CD4-positive, alpha-beta T cell treated with Interleukin-6 at 100 ng/mL for 8 hours (primary cell): ENCODE results near the gene ZNF236.
A peak's percentile ranks its signal among the peaks of the same experiment; 100 is the strongest.
"Not testable (repeated sequence)": the region's sequence is repeated elsewhere in the genome, so short reads cannot be mapped to it uniquely, and the experiment has no call there.

Experiments
- DNase-seq: peaks from one replicate; pipeline ENCODE4 v3.0.0-alpha.2; 2020; ENCODE audit warnings: mixed read lengths, low spot score

ZNF236 gene

DNA sequence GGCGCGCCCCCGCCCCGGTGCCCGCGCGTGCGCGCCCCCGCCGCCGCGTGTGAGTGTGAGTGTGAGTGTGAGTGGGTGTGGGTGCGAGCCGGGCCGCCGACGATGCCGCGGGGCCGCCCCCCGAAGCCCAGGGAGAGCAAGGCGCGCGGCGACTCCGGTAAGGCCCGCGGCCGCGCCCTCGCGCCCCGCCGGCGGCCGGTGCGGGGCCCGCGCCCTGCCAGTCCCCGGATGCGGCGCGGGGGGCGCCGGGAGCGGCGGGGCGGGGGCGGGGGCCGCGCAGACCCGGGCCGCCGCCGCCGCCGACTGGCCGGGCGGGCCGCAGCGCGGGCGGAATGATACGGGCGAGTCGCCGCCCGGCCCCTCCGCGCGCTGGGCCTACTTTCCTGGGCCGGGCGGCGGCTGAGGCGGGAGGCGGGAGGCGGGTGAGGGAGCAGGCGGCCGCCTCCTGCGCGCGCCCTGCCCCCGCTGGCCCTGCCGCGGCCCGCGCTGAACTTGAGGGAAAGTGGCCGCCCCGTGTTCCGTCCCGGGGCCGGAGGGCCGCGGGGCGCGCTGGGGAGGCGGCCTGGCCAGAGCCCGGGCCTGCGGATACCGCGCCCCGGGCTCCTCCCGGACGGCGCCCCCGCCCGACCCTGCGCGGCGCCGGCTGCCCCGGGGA is at the start of gene ZNF236:
TSS of gene ZNF236 (plus strand) at position 52 of the 655 bp plus-strand sequence. CDS start at position 103, 51 bp downstream.
- DNase-seq: peak; percentile 51

DNA sequence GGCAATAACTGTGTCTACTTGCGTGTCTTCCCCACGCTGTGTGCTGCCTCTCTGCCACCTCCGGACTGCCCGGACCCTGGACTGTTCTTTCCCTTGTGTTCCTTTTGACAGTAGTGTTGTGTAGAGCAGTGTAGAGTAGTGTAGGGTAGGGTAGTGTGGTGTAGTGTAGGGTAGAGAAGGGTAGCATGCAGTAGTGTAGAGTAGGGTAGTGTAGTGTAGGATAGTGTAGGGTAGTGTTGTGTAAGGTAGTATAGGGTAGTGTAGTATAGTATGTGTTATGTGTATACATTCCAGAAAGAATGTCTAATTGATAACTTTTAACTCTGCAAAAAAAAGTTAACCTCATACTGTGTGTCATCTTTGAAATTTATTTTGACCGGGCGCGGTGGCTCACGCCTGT is 49.7 kb upstream of the ZNF236 start:
- DNase-seq: no peak

DNA sequence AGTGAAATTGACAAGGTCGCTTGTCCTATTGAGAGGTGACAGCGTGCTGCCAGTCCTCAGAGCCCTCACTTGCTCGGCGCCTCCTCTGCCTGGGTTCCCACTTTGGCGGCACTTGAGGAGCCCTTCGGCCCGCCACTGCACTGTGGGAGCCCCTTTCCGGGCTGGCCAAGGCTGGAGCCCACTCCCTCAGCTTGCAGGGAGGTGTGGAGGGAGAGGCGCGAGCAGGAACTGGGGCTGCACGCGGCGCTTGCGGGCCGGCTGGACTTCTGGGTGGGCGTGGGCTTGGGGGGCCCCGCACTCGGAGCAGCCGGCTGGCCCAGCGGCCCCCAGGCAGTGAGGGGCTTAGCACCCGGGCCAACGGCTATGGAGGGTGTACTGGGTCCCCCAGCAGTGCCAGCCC is 45.3 kb upstream of the ZNF236 start:
- not testable (repeated sequence) for DNase-seq

DNA sequence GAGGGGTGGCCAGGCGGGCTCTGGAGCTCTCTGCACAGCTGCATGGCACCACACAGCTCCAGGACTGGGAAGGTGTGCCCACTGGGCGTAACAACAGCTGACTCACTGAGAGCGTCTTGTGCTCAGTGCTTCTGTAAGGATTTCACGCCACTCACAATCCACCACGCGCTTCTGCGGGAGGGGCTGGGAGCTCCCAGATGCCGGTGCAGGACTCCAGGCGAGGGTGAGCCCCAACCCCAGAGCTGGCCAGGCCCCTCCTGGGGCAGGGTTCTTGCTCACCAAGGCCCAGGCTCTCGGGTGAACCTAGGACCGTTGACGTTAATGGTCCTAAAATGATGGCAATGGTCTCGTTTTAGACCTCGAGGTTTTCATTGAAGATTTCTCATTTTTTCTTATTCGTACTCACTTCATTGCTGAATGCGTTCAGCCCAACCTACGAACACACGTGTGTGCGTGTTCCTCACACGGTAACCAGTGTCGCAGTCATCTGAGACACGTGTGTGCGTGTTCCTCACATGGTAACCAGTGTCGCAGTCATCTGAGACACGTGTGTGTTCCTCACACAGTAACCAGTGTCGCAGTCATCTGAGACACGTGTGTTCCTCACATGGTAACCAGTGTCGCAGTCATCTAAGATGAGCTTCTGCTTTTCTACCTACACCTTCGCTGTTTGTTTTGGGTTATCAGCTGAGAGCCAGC is 38.4 kb upstream of the ZNF236 start:
- DNase-seq: no peak

DNA sequence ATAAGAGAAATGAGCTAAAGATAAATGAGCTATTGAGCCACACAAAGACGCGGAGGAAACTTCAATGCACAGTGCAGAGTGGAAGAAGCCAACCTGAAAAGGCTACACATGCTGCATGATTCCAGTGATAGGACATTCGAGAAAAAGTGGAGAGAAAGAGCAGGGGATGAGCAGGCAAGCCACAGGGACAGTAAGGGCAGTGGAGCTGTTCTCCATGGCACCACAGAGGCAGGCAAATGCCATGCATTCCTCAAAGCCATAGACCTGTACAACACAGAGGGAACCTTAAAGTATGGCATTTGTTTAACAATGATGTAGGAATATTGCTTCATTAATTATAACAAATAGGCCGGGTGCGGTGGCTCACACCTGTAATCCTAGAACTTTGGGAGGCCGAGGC is 36.5 kb upstream of the ZNF236 start:
- no peak for DNase-seq

DNA sequence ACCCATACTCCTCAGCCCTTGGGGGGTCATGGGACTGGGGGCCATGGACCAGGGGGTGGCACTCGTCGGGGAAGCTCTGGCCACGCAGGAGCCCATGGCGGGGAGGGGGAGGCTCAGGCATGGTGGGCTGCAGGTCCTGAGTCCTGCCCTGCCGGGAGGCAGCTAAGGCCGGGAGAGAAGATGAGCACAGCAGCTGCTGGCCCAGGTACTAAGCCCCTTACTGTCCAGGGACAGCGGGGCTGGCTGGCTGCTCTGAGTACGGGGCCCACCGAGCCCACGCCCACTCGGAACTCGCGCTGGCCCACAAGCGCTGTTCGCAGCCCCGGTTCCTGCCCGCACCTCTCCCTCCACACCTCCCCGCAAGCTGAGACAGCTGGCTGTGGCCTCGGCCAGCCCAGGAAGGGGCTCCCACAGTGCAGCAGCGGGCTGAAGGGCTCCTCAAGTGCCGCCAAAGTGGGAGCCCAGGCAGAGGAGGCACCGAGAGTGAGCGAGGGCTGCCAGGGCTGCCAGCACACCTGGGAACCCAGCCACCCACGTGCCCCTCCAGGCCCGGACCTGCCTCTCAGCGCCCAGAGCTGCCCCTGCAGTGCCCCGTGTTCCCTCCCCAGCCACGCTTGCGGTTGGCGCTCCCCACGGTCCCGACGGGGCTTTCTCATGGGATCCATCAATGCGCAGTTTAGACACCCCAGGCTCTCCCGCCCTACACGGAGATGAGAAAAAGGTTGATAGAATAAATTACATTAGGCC is 33.6 kb upstream of the ZNF236 start:
- no peak for DNase-seq

DNA sequence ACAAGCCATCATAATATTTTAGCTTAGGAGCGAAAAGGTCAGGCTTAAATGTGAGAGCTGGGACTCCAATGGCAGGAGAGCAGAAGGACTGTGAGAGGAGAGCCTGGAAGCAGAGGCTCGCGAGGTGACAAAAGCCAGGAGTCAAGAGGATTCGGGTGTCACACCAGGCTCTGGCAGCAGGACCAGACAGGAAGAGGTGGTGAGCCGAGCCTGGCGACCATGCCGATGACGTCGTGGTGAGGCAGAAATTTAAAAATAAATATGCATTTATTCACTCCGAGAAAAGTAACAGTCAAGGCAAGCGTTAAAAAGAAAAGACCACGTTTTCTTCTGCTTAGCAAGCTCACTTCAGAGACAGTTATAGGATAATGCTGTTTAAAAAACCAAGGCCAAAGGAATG is 31.3 kb upstream of the ZNF236 start:
- no peak for DNase-seq

DNA sequence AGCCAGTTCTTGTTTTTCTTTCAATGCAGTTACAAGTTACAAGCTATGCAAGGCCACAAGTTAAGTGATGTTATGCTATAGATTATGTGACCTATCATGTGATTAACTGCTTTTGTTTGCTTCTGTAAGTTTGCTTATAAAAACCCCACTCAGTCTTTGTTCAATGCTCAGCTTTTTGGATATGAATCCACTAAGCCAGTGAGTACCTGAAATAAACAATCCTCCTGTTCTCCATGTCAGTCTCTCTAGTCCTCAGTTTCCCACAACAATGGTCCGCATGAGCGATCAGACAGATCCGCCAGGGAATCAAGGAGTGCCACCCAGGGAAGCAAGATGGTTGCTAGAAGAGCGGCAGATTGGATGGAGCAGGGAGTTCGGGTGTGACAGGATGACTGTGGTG is 30.7 kb upstream of the ZNF236 start:
- DNase-seq: no peak

DNA sequence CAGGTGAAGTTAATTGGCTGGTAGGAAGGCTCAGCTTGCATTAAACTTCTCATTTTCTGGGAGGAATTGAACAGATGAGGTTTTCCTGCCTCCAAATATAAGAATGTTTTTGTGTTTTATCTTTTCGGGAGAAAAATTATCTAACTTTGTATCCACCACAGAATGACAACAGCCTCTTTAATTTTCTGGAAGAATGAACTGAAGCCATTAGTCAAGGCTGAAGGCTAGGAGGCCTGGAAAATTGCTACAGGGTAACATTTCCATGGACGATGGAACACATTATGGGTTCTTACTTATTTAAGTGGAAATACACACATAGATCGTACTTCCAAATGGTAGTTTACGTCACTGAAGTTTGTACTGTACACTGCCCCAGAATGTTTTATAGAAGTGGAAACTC is 28.0 kb upstream of the ZNF236 start:
- DNase-seq: no peak

DNA sequence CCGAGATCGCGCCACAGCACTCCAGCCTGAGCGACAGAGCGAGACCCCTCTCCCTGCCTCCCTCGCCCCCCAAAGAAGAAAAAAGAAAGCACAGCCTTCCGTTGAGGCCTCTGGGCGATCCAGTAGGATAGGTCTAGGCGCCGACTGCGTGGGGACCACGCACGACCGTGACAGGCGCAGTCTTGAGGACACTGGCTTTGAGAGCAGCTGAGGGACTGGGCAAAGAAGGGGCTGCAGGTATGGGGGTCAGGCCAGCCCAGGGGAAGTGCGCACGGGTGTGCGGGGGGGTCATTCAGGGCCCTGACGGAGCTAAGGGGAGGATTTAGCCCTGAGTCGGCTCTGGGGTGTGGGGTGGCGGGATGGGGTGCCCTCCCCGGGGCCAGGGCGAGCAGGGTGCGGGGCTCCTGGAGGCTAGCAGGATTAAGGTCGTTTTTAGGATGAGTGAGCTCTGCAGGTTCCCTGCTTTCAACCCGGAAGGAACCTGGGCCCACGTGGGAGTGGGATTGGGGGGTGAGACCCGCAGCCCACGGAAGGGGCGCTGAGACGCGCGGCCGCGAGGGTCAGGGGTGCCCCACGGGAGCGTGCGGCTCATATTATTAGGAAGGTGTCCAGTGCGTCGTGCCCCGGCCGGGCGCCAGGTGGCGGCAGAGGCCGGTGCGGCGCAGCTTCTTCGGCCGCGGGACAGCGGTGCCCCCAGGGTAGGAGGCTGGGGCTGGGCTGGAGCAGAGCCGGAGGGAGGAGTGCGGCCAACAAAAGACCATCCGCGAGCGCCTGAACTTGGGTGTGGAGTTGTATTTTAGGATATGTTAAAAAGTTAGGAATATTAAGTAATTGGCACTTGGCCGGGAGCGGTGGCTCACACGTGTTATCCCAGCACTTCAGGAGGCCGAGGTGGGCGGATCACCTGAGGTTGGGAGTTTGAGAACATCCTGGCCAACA is 20.5 kb upstream of the ZNF236 start:
- DNase-seq: peak; percentile 27

DNA sequence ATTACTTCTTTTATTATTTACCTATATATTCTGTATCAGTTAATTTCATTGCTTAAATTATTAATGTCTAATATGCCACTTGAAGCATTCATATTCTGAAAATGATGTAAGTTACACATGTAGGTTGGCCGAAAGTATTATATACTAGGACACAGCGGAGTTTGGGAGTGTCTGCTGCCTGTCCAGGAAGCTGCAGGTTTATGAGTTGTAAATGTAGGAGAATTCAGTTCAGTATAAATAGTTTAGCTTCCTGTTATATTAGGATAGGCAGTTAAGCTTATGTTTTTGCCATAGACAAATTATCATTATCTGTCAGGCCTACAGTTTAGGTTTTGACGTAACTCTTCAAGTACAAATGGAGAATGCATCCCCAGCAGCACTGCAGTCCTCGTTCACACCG is 18.9 kb upstream of the ZNF236 start:
- no peak for DNase-seq

DNA sequence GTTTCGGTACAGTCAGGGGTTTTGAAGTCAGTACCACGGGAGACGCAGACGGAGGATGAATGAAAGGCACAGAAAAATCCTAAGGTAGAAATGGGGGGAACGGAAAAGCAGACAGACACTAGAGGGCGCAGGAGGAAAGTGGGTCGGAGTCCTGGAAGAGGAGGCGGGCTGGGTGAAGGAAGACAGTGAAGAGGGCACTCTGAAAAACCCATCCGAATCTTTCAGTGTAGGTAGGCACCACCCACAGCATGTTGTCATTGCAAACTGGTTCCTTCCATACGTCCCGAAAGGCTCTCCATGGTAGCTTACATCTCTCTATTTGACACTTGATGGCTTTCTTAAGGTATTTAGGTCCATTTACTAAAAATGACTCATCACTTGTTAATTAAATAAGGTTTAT is 18.5 kb upstream of the ZNF236 start:
- peak; percentile 70 for DNase-seq

DNA sequence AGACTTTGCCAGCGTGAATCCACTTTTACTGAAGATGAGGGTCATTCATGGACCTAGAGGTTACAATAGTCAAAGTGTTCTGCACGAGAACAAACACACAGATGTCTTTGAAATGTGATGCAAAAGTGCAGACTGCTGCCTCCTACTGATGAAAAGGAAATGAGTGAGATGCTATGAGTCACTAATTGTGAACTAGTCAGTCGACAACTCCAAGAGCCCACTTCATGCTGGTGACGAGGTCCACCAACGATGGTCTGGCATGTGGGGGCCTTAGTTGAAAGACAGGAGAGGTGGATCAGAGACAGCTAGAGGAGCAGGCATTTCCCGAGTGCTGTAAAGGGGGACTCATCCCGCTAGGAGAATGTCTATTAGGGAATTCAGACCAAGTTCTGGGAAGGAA is 17.1 kb upstream of the ZNF236 start:
- DNase-seq: no peak

DNA sequence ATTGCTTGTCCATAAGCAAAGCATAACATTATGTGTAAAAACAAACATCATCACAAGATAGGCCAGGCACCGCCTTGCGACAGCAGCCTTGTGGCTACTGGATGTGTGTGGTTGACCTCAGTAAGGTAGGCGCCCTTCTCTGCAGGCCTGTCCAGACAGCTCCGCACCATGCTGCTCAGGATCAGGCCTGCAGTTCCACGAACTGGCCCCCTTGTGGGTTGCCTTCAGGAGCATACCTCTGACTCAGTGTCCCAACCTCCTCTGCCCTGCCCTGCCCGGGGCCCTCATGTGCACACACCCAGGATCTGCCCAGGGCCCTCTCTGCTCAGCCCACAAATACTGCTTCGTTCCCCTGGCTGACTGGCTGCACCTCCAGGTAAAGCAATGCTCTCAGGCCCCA is 16.1 kb upstream of the ZNF236 start:
- DNase-seq: no peak

DNA sequence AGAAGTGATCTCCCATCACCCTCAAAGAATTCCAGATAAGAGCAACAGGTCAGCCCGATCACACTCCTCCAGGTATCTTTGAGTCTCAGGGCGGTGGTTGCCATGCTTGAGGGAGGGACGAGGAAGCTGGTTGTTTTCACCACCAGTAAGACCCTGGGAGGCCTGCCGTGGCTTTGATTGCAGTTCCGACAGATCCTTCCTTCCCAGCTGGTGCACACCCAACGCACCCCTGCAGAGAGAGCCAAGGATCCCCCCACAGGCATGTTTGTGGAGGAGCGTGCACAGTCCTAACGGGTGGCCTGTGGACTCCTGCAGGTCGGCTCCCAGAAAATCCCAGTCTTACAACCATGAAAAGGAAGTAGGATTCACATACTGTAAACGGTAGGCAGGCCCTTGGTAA is 13.8 kb upstream of the ZNF236 start:
- DNase-seq: no peak

DNA sequence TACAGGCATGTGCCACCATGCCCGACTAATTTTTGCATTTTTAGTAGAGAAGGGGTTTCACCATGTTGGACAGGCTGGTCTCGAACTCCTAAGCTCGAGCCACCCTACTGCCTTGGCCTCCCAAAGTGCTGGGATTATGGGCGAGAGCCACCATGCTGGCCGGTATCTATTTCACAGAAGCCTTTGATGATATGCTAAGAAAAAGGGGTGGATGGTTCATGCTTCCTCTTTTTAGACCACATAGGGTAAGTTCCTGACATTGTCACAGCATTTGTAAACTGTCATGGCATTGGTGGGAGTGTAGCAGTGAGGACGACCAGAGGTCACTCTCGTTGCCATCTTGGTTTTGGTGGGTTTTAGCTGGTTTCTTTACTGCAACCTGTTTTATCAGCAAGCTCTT is 10.8 kb upstream of the ZNF236 start:
- not testable (repeated sequence) for DNase-seq

DNA sequence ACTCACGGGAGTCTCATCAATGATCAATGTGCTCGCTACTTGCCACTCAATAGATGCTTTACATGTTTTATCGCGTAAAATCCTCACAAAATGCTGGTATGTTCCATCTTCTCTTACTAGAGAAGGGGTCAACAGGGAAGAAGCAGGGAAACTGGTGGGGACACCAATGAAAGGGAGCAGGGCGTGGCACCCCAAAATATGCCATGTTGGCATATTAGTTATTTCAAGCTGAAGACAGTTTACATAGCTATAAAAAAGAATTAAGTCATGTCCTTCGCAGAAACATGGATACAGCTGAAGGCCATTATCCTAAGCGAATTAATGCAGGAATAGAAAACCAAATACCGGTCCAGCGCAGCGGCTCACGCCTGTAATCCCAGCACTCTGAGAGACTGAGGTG is 8.1 kb upstream of the ZNF236 start:
- no peak for DNase-seq

DNA sequence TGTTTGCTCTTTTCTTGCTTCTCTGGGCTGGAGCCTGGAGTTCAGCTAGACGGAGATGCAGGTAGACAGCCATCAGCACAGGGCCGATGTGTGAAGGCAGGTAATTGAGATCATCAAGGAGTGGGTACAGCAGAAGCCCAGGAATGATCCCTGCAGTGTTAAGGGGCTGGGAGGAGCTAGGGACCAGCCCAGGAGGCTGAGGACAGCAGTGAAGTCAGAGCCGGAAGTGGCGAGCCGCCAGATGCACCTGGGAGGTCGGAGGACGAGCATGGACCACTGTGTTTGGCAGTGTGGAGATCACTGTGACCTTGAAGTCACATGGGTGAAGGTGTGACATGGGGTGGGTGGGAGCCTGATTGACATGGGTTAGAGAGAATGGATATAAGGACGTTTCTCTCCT is 6.2 kb upstream of the ZNF236 start:
- no peak for DNase-seq

DNA sequence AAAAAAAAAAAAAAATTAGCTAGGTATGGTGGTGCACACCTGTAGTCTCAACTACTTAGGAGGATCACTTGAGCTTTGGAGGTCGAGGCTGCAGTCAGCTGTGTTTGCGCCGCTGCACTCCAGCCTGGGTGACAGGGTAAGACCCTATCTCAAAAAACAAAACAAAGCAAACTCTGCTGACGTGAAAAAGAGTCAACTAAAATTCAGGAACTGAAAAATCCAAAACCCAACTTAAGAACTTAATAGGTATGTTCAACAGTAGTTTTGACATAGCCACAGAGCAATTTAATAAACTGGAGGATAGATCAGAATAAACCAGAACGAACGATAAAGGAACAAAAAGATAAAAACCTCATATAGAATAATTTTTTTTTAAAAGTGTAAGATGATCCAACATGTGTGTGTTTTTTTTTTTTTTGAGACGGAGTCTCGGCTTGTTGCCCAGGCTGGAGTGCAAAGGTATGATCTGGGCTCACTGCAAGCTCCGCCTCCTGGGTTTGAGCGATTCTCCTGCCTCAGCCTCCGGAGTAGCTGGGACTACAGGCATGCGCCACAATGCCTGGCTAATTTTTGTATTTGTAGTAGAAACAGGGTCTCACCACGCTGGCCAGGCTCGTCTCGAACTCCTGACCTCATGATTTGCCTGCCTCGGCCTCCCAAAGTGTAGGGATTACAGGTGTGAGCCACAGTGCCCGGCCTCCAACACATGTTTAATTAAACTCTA is 4.3 kb upstream of the ZNF236 start:
- no peak for DNase-seq

DNA sequence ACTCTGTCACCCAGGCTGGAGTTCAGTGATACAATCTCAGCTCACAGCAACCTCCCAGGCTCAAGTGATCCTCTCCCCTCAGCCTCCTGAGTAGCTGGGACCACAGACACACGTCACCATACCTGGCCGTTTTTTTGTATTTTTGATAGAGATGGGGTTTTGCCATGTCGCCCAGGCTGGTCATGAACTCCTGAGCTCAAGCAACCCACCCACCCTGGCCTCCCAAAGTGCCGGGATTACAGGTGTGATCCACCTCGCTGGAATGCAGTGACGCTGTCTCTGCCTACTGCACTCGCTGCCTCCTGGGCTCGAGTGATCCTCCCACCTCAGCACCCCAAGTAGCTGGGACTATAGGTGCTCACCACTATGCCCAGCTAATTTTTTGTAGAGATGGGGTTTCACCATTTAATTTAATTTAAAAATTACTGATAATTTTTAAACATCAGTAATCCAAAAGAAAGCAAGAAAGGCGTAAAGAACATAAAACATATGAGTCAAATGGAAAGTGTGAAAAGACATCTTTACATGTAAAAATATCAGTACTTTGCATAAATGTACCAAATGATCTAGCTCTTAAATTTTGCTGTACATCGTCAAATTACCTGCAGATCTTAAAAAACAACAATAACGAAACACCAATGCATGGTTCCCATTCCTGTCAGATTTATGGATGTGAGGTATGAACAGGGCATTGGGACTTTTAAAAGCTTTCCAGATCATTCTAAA is 2.8 kb upstream of the ZNF236 start:
- DNase-seq: no peak

DNA sequence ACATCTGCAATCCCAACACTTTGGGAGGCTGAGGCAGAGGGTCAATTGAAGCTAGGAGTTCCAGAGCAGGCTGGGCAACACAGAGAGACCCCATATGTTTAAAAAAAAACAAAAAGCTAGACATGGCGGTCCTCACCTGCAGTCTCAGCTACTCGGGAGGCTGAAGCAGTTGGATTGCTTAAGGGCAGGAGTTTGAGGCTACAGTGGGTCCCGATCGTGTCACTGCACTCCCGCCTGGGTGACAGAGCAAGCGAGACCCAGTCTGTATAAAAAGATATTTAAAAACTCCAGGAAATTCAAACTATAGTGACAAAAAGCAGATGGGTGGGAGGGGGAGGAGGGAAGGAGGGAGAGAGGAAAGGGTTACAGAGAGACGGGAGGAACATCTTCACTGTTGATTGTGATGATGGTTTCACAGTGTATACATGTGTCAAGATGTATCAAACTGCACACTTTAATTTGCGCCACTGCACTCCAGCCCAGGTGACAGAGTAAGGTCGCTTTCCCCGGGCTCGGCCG is 942 bp upstream of the ZNF236 start:
- no peak for DNase-seq
